ENCODE data around the gene WAC. TPM values are rescaled to one million over a fixed set of nuclear protein-coding genes. Genes with fewer than 3 reads are reported as not detected.

The WAC gene, protein sequence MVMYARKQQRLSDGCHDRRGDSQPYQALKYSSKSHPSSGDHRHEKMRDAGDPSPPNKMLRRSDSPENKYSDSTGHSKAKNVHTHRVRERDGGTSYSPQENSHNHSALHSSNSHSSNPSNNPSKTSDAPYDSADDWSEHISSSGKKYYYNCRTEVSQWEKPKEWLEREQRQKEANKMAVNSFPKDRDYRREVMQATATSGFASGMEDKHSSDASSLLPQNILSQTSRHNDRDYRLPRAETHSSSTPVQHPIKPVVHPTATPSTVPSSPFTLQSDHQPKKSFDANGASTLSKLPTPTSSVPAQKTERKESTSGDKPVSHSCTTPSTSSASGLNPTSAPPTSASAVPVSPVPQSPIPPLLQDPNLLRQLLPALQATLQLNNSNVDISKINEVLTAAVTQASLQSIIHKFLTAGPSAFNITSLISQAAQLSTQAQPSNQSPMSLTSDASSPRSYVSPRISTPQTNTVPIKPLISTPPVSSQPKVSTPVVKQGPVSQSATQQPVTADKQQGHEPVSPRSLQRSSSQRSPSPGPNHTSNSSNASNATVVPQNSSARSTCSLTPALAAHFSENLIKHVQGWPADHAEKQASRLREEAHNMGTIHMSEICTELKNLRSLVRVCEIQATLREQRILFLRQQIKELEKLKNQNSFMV
- 271 and 278 TPM in 2 replicates for total RNA-seq (2013; cell fraction: nucleolus; rRNA removed)
- 74.5 and 87.0 TPM in 2 replicates for total RNA-seq (2014; rRNA removed)
- 79.7 and 86.4 TPM in 2 replicates for total RNA-seq (2014; rRNA removed; fragmentation: Illumina TruSeq; extraction: Trizol)
- total RNA-seq (2021): 80.1 and 87.9 TPM in 2 replicates
- 40.4 TPM for polyA plus RNA-seq (2011; ENCODE audit: low read depth)
- 123 and 131 TPM in 2 replicates for polyA plus RNA-seq (2011; rRNA removed)
- 62.1 and 67.2 TPM in 2 replicates for polyA plus RNA-seq (2011; cell fraction: cytosol; rRNA removed)
- 74.7 and 77.8 TPM in 2 replicates for polyA plus RNA-seq (2011; cell fraction: nucleus; rRNA removed)
- polyA plus RNA-seq (2012): 48.7 and 67.5 TPM in 2 replicates
- 117 and 132 TPM in 2 replicates for polyA plus RNA-seq (2014; fragmentation: Illumina TruSeq; extraction: Trizol)
- polyA plus RNA-seq (2014; fragmentation: Nextera tagmentation; extraction: Ambion mirVana): 10 to 100 TPM; 26.5 to 30.4 TPM
- polyA plus RNA-seq (2014; rRNA removed): 61.2 and 64.2 TPM in 2 replicates
- polyA plus RNA-seq (2016; fragmentation: Nextera tagmentation; extraction: Ambion mirVana): 10 to 100 TPM; 50.9 to 52.1 TPM
- 103 and 117 TPM in 2 replicates for polyA minus RNA-seq (2011; rRNA and poly(A)+ RNA removed)
- polyA minus RNA-seq (2011; cell fraction: cytosol; rRNA and poly(A)+ RNA removed): 35.9 and 42.6 TPM in 2 replicates
- 58.9 and 116 TPM in 2 replicates for polyA minus RNA-seq (2011; cell fraction: nucleus; rRNA and poly(A)+ RNA removed)
- percentile 97 among the genes with signal in this experiment for Bru-seq, nascent RNA
- percentile 97 among the genes with signal in this experiment for BruChase-seq, experiment 1, labeled RNA remaining after a 6-hour chase
- percentile 97 among the genes with signal in this experiment for BruChase-seq, experiment 2, labeled RNA remaining after a 2-hour chase
- long read RNA-seq, experiment 1, full-length matches to known transcripts: 5 of 15 reads
- long read RNA-seq, experiment 1, partial matches to known transcripts: 2 of 15 reads
- long read RNA-seq, experiment 1, other reads (novel, unspliced or antisense): 8 of 15 reads
- long read RNA-seq, experiment 2, full-length matches to known transcripts: 5 of 87 reads
- long read RNA-seq, experiment 2, partial matches to known transcripts: 46 of 87 reads
- long read RNA-seq, experiment 2, other reads (novel, unspliced or antisense): 36 of 87 reads

DNA sequence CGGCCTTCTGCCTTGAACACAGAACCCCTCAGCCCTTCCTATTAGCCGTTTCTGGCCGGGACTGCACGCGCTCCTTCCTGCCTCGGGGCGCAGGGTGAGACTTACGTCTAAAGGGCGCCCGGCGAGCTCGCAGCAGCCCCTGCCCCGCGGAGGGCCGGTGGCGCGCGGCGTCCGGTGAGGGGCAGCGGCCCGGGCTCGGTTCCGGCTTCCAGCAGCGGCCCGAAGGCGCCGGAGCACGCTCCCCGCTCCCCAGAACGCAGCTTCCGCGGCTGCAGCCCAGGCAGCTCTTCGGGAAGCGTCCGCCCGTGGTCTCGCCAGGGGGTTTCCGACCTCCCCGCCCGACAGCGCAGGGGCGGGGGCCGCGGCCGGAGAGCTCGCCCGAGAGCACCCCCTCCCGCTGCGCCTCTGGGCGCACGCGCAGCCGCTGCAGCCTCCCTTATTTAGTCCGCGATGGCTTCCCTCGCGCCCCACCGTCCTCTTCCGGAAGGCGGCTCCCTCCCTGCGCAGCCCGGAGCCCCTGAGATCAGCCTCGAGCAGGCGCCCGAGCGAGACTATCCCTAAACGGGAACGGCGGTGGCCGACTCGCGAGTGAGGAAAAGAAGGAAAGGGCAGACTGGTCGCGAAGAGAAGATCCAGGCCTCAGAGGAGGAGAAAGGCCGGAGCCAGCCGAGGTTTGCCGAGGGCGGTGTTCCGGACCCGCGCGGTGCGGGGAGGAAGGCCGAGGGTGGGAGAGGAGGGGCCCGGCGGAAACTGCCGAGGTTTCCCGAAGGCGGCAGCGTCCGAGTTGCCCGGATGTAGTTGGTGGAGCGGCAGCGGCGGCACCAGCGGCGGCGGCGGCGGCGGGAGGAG, at the start of gene WAC:
Gene WAC, plus strand, starts transcription at position 782 of the 849 bp plus-strand sequence. CDS start 462 bp downstream, outside the sequence.
- CTCF ChIA-PET: interaction anchor here (1.0 kb wide), 1 partner anchor 14 kb away, joined by 3 read pairs; no protein-coding TSS in a partner anchor
- Histone ChIP-seq H3K9me3 (replicated peaks; ENCODE audit: control insufficient read depth, insufficient read depth, low read length) (no peaks in the 10 kb centered on the region), H3K9ac (ENCODE audit: control insufficient read depth, insufficient read depth, low read length) (peak within 1 kb of the TSS; percentile 99), H3K79me2 (ENCODE audit: control insufficient read depth, insufficient read depth, low read length) (peaks cover 64% of the 10 kb centered on the region), H4K20me1 (ENCODE audit: control insufficient read depth, insufficient read depth) (no peaks in the 10 kb centered on the region), H3K4me1 (ENCODE audit: control insufficient read depth, insufficient read depth, low read length) (peaks cover 4% of the 10 kb centered on the region), H3K36me3 (ENCODE audit: control insufficient read depth in 2 of 2, insufficient read depth in 2 of 2, low read length in 1 of 2) (peaks cover 0 to 12% of the 10 kb centered on the region in 2 experiments; a peak in 3 of 4 replicates), H3K27me3 (replicated peaks in 1 of 2; ENCODE audit: control insufficient read depth in 2 of 2, insufficient read depth in 2 of 2, low read length in 1 of 2) (no peaks in the 10 kb centered on the region), H3K4me3 (peak within 1 kb of the TSS; percentile 92), H2AFZ (ENCODE audit: control insufficient read depth, low read depth, low read length) (peak within 1 kb of the TSS; percentile 96), H3K27ac (ENCODE audit: control insufficient read depth, insufficient read depth) (peak within 1 kb of the TSS; percentile 100), H3K4me2 (ENCODE audit: control insufficient read depth, insufficient read depth) (peak within 1 kb of the TSS; percentile 65)
- peak; percentile 72 for DNase-seq (ENCODE audit: low read depth, low spot score)
- BruUV-seq (replicated peaks): no TSS peak
- peak; percentile 92 for FAIRE-seq
- intact Hi-C loops (cut with micrococcal nuclease; ENCODE audit: unreplicated experiment) (loop anchor here (5.0 to 10.0 kb wide), 4 partner anchors 98 to 1378 kb away; partner anchors contain the start of genes ACBD5, MASTL and YME1L1), in situ Hi-C loops (cut with MboI) (loop anchor here (10.0 kb wide), 1 partner anchor 1288 kb away; the partner anchor contains the start of gene ACBD5)
- POLR2A ChIA-PET: interaction anchor here (0.9 to 1.5 kb wide), 2 partner anchors 54 to 289 kb away, joined by 3 read pairs; no protein-coding TSS in a partner anchor
- RAD21 ChIA-PET (ENCODE audit: unreplicated experiment): no interaction called here
- WGBS (ENCODE audit: insufficient coverage, insufficient replicate concordance, low lambda C conversion rate, missing lambda C conversion rate): under 1% methylated on average over 77 of the region's 102 CpGs
- ATAC-seq: peak; percentile 88
- SMC1A ChIA-PET (ENCODE audit: uncharacterized antibody, unreplicated experiment): interaction anchor here (0.9 kb wide), 1 partner anchor 9 kb away, joined by 3 read pairs; no protein-coding TSS in a partner anchor
- TF ChIP-seq, protein P1, sequence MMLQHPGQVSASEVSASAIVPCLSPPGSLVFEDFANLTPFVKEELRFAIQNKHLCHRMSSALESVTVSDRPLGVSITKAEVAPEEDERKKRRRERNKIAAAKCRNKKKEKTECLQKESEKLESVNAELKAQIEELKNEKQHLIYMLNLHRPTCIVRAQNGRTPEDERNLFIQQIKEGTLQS (IDR thresholded peaks at IDR 0.05; ENCODE audit: borderline replicate concordance, extremely low read depth, low read depth, low read length): no peak
- TF ChIP-seq LARP7 (IDR thresholded peaks at IDR 0.05): peak; percentile 97
- TF ChIP-seq RAD51 (IDR thresholded peaks at IDR 0.05): no peak
- peak; percentile 20 for TF ChIP-seq RUNX3 (IDR thresholded peaks at IDR 0.05; ENCODE audit: low read length)
- TF ChIP-seq POLR2AphosphoS5 (IDR thresholded peaks at IDR 0.05; ENCODE audit: low read length): peak; percentile 93
- no peak; a peak in 1 of 4 replicates for TF ChIP-seq IKZF2 (IDR thresholded peaks at IDR 0.05)
- TF ChIP-seq NFIC (IDR thresholded peaks at IDR 0.05; ENCODE audit: low read depth, low read length): no peak
- no peak for TF ChIP-seq SMC3 (IDR thresholded peaks at IDR 0.05; ENCODE audit: borderline replicate concordance, low read length)
- TF ChIP-seq RELA (IDR thresholded peaks at IDR 0.05; ENCODE audit: borderline replicate concordance, partially characterized antibody): peak; percentile 96
- no peak for TF ChIP-seq CEBPB (IDR thresholded peaks at IDR 0.05; ENCODE audit: borderline replicate concordance in 1 of 2, low read depth in 2 of 2, low read length in 2 of 2)
- TF ChIP-seq ZSCAN29 (IDR thresholded peaks at IDR 0.05): peak; percentile 72; the same call in 1 of the 2 replicates
- TF ChIP-seq NFXL1 (IDR thresholded peaks at IDR 0.05; ENCODE audit: borderline replicate concordance): 0 out of 2 replicates have a peak, but pooled peaks have one; percentile 73
- peak; percentile 83 for TF ChIP-seq SMARCA5 (IDR thresholded peaks at IDR 0.05)
- TF ChIP-seq CHD4 (IDR thresholded peaks at IDR 0.05): no peak
